Measurements from ENCODE around the gene ATP13A3. TPM values are rescaled to one million over a fixed set of nuclear protein-coding genes. Genes with fewer than 3 reads are reported as not detected.
"Not testable (repeated sequence)": the region's sequence is repeated elsewhere in the genome, so short reads cannot be mapped to it uniquely, and the experiment has no call there.

Gene ATP13A3
- total RNA-seq, 1 donor from 2014 or later: 44.4 TPM

GRCh38 chr3:194488055-194488742 is 1.4 kb upstream of the ATP13A3 start:
- H3K27ac ChIP-seq (ENCODE audit: low read depth, low read length): no peak overlapping the region
- H3K4me3 ChIP-seq (ENCODE audit: low read length in 3 of 3): peak overlapping the region; percentile 82 to 87 (median 86)
- H3K9me3 ChIP-seq (ENCODE audit: control insufficient read depth in 3 of 3, low read length in 3 of 3): no peaks in the 10 kb centered on the region
- peaks cover 0 to 3% (median 0%) of the 10 kb centered on the region in 3 donors for H3K36me3 ChIP-seq (ENCODE audit: control insufficient read depth in 3 of 3, insufficient read depth in 3 of 3, low read length in 3 of 3)
- H3K4me1 ChIP-seq (ENCODE audit: control insufficient read depth in 3 of 3, insufficient read depth in 3 of 3, low read length in 3 of 3): peaks cover 14 to 23% (median 19%) of the 10 kb centered on the region in 3 donors
- H3K27me3 ChIP-seq (ENCODE audit: control insufficient read depth in 3 of 3, insufficient read depth in 3 of 3, low read length in 3 of 3): no peaks in the 10 kb centered on the region
- H3K9ac ChIP-seq (ENCODE audit: low read depth in 1 of 3, low read length in 3 of 3): peak overlapping the region in 2 of 3 donors; percentile 46 to 65

DNA sequence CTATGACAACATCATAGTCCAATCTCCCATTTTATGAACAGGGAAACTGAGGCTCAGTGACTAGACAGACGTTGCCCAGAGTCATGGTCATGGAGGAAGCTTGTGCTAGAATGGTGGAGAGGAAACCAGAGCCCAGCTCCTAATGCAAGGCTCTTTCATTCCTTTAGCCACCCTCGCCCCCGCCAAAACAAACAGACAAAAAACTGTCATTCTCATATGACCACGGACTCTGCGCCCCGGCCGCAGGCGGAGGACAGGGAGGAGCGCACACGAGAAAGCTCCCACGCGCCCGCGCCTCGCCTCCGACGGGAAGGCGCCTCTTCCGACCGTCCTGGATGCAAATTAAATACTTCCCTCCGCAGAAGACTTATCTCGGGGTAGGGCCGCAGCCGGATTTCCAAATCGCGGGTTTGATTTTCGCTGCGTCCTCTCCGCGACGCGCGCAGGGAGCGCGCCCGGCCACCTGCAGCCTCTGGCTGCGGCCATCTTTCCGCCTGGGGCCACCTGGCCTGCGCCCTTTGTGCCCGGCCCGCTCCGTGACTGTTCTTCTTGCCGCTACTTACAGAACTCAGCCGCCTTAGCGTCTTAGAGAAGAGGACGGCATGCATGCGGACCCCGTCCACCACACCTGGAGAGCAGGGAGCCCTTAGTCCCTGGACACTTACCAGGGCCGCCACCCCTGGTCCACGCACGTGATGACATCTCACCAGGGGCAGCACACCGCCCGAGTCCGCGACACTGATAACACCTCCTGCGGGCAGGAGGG is 670 bp upstream of the ATP13A3 start:
- Histone ChIP-seq H3K27me3 (ENCODE audit: control insufficient read depth in 3 of 3, insufficient read depth in 3 of 3, low read length in 3 of 3) (no peaks in the 10 kb centered on the region), H3K36me3 (ENCODE audit: control insufficient read depth in 3 of 3, insufficient read depth in 3 of 3, low read length in 3 of 3) (peaks cover 0 to 3% (median 0%) of the 10 kb centered on the region in 3 donors), H3K27ac (ENCODE audit: low read depth, low read length) (peak overlapping the region; percentile 54), H3K4me1 (ENCODE audit: control insufficient read depth in 3 of 3, insufficient read depth in 3 of 3, low read length in 3 of 3) (peaks cover 14 to 23% (median 19%) of the 10 kb centered on the region in 3 donors), H3K9ac (ENCODE audit: low read depth in 1 of 3, low read length in 3 of 3) (peak overlapping the region; percentile 43 to 65 (median 46)), H3K9me3 (ENCODE audit: control insufficient read depth in 3 of 3, low read length in 3 of 3) (no peaks in the 10 kb centered on the region), H3K4me3 (ENCODE audit: low read length in 3 of 3) (peak overlapping the region; percentile 82 to 87 (median 86))

DNA sequence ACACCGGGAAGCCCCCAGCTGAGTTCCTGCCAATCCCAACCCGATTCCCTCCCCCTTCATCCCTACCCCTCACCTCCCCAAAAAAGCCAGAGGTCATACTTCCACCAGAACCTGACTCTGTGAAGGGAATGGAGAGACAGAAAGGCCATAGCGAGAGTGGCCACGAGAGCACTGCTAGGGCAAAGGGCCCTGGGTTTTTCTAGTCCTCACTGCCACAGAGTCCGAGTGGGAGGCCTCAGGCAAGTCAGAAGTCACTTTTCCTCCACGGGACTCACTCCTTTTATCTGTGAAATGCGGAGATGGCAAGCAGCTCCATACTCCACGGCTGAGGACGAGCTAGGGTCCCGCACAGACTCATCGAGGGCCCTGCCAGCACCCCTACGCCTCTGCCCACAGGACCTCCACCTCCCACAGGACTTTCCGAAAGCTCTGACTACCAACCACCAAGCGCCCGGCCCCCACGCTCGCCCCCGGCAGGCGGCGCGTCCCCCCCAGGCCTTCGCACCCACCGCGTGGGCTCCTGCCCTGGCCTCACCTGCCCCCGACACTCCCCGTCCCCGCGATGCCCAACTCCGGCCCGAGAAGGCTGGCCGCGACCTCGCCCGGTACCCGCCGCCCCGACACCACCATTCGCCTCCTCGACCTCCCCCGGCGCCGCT is 792 bp downstream of the ATP13A3 start:
- peaks cover 14 to 23% (median 19%) of the 10 kb centered on the region in 3 donors for H3K4me1 ChIP-seq (ENCODE audit: control insufficient read depth in 3 of 3, insufficient read depth in 3 of 3, low read length in 3 of 3)
- H3K36me3 ChIP-seq (ENCODE audit: control insufficient read depth in 3 of 3, insufficient read depth in 3 of 3, low read length in 3 of 3): peaks cover 0 to 3% (median 0%) of the 10 kb centered on the region in 3 donors
- peak overlapping the region; percentile 87 to 92 (median 88) for H3K9ac ChIP-seq (ENCODE audit: low read depth in 1 of 3, low read length in 3 of 3)
- no peaks in the 10 kb centered on the region for H3K27me3 ChIP-seq (ENCODE audit: control insufficient read depth in 3 of 3, insufficient read depth in 3 of 3, low read length in 3 of 3)
- peak overlapping the region; percentile 80 to 88 (median 86) for H3K4me3 ChIP-seq (ENCODE audit: low read length in 3 of 3)
- peak overlapping the region; percentile 84 for H3K27ac ChIP-seq (ENCODE audit: low read depth, low read length)
- no peaks in the 10 kb centered on the region for H3K9me3 ChIP-seq (ENCODE audit: control insufficient read depth in 3 of 3, low read length in 3 of 3)

DNA sequence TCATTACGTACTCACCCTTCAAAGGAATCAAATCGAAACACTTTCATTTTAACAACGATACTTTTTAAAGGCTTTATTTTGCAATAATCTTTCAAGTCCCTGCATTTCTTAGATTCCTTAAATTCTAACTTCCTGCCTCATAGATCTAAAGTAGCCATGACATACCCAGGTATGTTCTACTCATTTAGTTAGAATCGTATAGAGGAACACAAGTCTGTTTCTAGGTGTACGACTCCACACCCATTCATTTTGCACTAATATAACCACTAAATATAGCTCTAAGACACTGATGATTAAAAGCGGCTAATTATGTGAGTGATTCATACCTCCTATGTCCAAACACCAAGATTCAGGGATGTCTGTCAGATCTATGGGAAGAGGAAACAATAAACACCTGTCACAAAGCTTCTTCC is 1.3 kb downstream of the ATP13A3 start:
- Histone ChIP-seq H3K4me1 (ENCODE audit: control insufficient read depth in 3 of 3, insufficient read depth in 3 of 3, low read length in 3 of 3) (peaks cover 14 to 23% (median 19%) of the 10 kb centered on the region in 3 donors), H3K4me3 (ENCODE audit: low read length in 3 of 3) (peak overlapping the region; percentile 80 to 88 (median 86)), H3K36me3 (ENCODE audit: control insufficient read depth in 3 of 3, insufficient read depth in 3 of 3, low read length in 3 of 3) (peaks cover 0 to 3% (median 0%) of the 10 kb centered on the region in 3 donors), H3K27me3 (ENCODE audit: control insufficient read depth in 3 of 3, insufficient read depth in 3 of 3, low read length in 3 of 3) (no peaks in the 10 kb centered on the region), H3K27ac (ENCODE audit: low read depth, low read length) (peak overlapping the region; percentile 84), H3K9me3 (ENCODE audit: control insufficient read depth in 3 of 3, low read length in 3 of 3) (no peaks in the 10 kb centered on the region), H3K9ac (ENCODE audit: low read depth in 1 of 3, low read length in 3 of 3) (peak overlapping the region; percentile 87 to 92 (median 88))

DNA sequence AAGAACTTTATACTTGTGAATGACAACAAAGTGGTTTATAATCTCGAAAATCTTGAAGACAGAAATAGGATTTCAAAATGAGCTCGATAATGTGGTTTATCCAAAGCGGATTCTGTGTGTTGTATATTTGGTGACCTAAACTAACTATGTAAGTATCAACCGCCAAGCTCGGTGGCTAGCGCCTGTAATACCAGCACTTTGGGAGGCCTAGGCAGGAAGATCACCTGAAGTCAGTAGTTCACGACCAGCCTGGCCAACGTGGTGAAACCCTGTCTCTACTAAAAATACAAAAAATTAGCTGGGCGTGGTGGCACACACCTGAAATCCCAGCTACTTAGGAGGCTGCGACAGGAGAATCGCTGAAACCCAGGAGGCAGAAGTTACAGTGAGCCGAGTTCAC is 2.2 kb downstream of the ATP13A3 start:
- Histone ChIP-seq H3K36me3 (ENCODE audit: control insufficient read depth in 3 of 3, insufficient read depth in 3 of 3, low read length in 3 of 3) (peaks cover 0 to 3% (median 0%) of the 10 kb centered on the region in 3 donors), H3K4me1 (ENCODE audit: control insufficient read depth in 3 of 3, insufficient read depth in 3 of 3, low read length in 3 of 3) (peaks cover 14 to 23% (median 19%) of the 10 kb centered on the region in 3 donors), H3K9ac (ENCODE audit: low read depth in 1 of 3, low read length in 3 of 3) (no peak overlapping the region), H3K27me3 (ENCODE audit: control insufficient read depth in 3 of 3, insufficient read depth in 3 of 3, low read length in 3 of 3) (no peaks in the 10 kb centered on the region), H3K9me3 (ENCODE audit: control insufficient read depth in 3 of 3, low read length in 3 of 3) (no peaks in the 10 kb centered on the region), H3K4me3 (ENCODE audit: low read length in 3 of 3) (no peak overlapping the region), H3K27ac (ENCODE audit: low read depth, low read length) (no peak overlapping the region)

GRCh38 chr3:194483850-194484249 is 3.0 kb downstream of the ATP13A3 start:
- Histone ChIP-seq H3K27ac (ENCODE audit: low read depth, low read length) (no peak overlapping the region), H3K4me3 (ENCODE audit: low read length in 3 of 3) (no peak overlapping the region), H3K4me1 (ENCODE audit: control insufficient read depth in 3 of 3, insufficient read depth in 3 of 3, low read length in 3 of 3) (peaks cover 14 to 23% (median 19%) of the 10 kb centered on the region in 3 donors)

DNA sequence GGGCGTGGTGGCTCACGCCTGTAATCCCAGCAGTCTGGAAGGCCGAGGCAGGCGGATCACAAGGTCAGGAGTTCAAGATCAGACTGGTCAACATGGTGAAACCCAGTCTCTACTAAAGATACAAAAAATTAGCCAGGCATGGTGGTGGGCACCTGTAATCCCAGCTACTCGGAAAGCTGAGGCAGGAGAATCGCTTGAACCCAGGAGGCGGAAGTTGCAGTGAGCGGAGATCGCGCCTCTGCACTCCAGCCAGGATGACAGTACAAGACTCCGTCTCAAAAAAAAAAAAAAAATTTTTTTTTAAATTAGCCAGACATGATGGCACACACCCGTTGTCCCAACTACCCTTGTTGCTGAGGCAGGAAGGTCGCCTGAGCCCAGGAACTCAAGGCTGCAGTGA is 4.0 kb downstream of the ATP13A3 start:
- H3K4me1 ChIP-seq (ENCODE audit: control insufficient read depth in 3 of 3, insufficient read depth in 3 of 3, low read length in 3 of 3): peaks cover 14 to 20% (median 17%) of the 10 kb centered on the region in 3 donors
- not testable (repeated sequence) for H3K9me3 ChIP-seq (ENCODE audit: control insufficient read depth in 3 of 3, low read length in 3 of 3); H3K27ac ChIP-seq (ENCODE audit: low read depth, low read length); H3K27me3 ChIP-seq (ENCODE audit: control insufficient read depth in 3 of 3, insufficient read depth in 3 of 3, low read length in 3 of 3); H3K4me3 ChIP-seq (ENCODE audit: low read length in 3 of 3); H3K9ac ChIP-seq (ENCODE audit: low read depth in 1 of 3, low read length in 3 of 3); H3K36me3 ChIP-seq (ENCODE audit: control insufficient read depth in 3 of 3, insufficient read depth in 3 of 3, low read length in 3 of 3)

More at GRCh38 chr3:194483850-194484249, 3.0 kb downstream of the ATP13A3 start:
- Histone ChIP-seq H3K9ac (ENCODE audit: low read depth in 1 of 3, low read length in 3 of 3) (no peak overlapping the region), H3K36me3 (ENCODE audit: control insufficient read depth in 3 of 3, insufficient read depth in 3 of 3, low read length in 3 of 3) (peaks cover 0 to 3% (median 0%) of the 10 kb centered on the region in 3 donors), H3K9me3 (ENCODE audit: control insufficient read depth in 3 of 3, low read length in 3 of 3) (no peaks in the 10 kb centered on the region), H3K27me3 (ENCODE audit: control insufficient read depth in 3 of 3, insufficient read depth in 3 of 3, low read length in 3 of 3) (no peaks in the 10 kb centered on the region)

GRCh38 chr3:194482196-194482593 is 4.6 kb downstream of the ATP13A3 start:
- Histone ChIP-seq H3K27me3 (ENCODE audit: control insufficient read depth in 3 of 3, insufficient read depth in 3 of 3, low read length in 3 of 3) (no peaks in the 10 kb centered on the region), H3K4me1 (ENCODE audit: control insufficient read depth in 3 of 3, insufficient read depth in 3 of 3, low read length in 3 of 3) (peaks cover 12 to 15% (median 13%) of the 10 kb centered on the region in 3 donors), H3K9me3 (ENCODE audit: control insufficient read depth in 3 of 3, low read length in 3 of 3) (no peaks in the 10 kb centered on the region), H3K9ac (ENCODE audit: low read depth in 1 of 3, low read length in 3 of 3) (no peak overlapping the region), H3K27ac (ENCODE audit: low read depth, low read length) (no peak overlapping the region), H3K4me3 (ENCODE audit: low read length in 3 of 3) (no peak overlapping the region), H3K36me3 (ENCODE audit: control insufficient read depth in 3 of 3, insufficient read depth in 3 of 3, low read length in 3 of 3) (peaks cover 0 to 3% (median 0%) of the 10 kb centered on the region in 3 donors)

GRCh38 chr3:194481525-194482195 is 5.1 kb downstream of the ATP13A3 start:
- no peak overlapping the region for H3K27ac ChIP-seq (ENCODE audit: low read depth, low read length)
- no peak overlapping the region for H3K9ac ChIP-seq (ENCODE audit: low read depth in 1 of 3, low read length in 3 of 3)
- H3K4me1 ChIP-seq (ENCODE audit: control insufficient read depth in 3 of 3, insufficient read depth in 3 of 3, low read length in 3 of 3): peaks cover 15 to 18% (median 16%) of the 10 kb centered on the region in 3 donors
- no peaks in the 10 kb centered on the region for H3K9me3 ChIP-seq (ENCODE audit: control insufficient read depth in 3 of 3, low read length in 3 of 3)
- H3K27me3 ChIP-seq (ENCODE audit: control insufficient read depth in 3 of 3, insufficient read depth in 3 of 3, low read length in 3 of 3): no peaks in the 10 kb centered on the region
- peaks cover 0 to 3% (median 0%) of the 10 kb centered on the region in 3 donors for H3K36me3 ChIP-seq (ENCODE audit: control insufficient read depth in 3 of 3, insufficient read depth in 3 of 3, low read length in 3 of 3)
- no peak overlapping the region for H3K4me3 ChIP-seq (ENCODE audit: low read length in 3 of 3)

All from skeletal muscle tissue (tissue), 4 donors.